NCI-H2196 treated with DMSO at 0.1 percent for 48 hours (cell line): ENCODE results near the gene MARCKSL1.
"Not testable (repeated sequence)": the region's sequence is repeated elsewhere in the genome, so short reads cannot be mapped to it uniquely, and the experiment has no call there.

ENCODE experiments used
- DNase-seq: peaks from one replicate; lab custom pipeline; 2025; ENCODE audit not compliant: unreplicated experiment; lab: John Stamatoyannopoulos, UW

The MARCKSL1 gene

GRCh38 chr1:32335790-32336590 is at the start of gene MARCKSL1:
Gene MARCKSL1, minus strand, starts transcription at chr1:32336233. Its CDS starts 200 bp downstream, at chr1:32336033.
- DNase-seq = peak; percentile 58

- DNase-seq = no peak
Observed at GRCh38 chr1:32380057-32380456, 44.0 kb upstream of the MARCKSL1 start.

GRCh38 chr1:32377541-32378220 is 41.6 kb upstream of the MARCKSL1 start:
- no peak for DNase-seq

GRCh38 chr1:32376199-32376598 is 40.2 kb upstream of the MARCKSL1 start:
- DNase-seq = no peak

- DNase-seq = no peak
Observed at GRCh38 chr1:32373996-32374592, 38.1 kb upstream of the MARCKSL1 start.

GRCh38 chr1:32372149-32372756 is 36.2 kb upstream of the MARCKSL1 start:
- DNase-seq = no peak

GRCh38 chr1:32367912-32368635 is 32.0 kb upstream of the MARCKSL1 start:
- DNase-seq = no peak

- no peak for DNase-seq
Observed at GRCh38 chr1:32365445-32365844, 29.4 kb upstream of the MARCKSL1 start.

GRCh38 chr1:32364836-32365235 is 28.8 kb upstream of the MARCKSL1 start:
- no peak for DNase-seq

GRCh38 chr1:32363713-32364112 is 27.7 kb upstream of the MARCKSL1 start:
- peak; percentile 5 for DNase-seq

- no peak for DNase-seq
Observed at GRCh38 chr1:32362474-32363313, 26.7 kb upstream of the MARCKSL1 start, which contains the start of the genes FAM229A and TSSK3. Gene FAM229A, minus strand, starts transcription at chr1:32362485. Its CDS starts 394 bp downstream, at chr1:32362091. Gene TSSK3, plus strand, starts transcription at chr1:32362539. Its CDS starts 163 bp downstream, at chr1:32362702.

GRCh38 chr1:32361674-32362473 is 25.8 kb upstream of the MARCKSL1 start:
- DNase-seq = no peak

GRCh38 chr1:32361308-32361673 is 25.3 kb upstream of the MARCKSL1 start:
- DNase-seq = no peak

- no peak for DNase-seq
Observed at GRCh38 chr1:32358435-32358834, 22.4 kb upstream of the MARCKSL1 start.

- no peak for DNase-seq
Observed at GRCh38 chr1:32357614-32358013, 21.6 kb upstream of the MARCKSL1 start.

GRCh38 chr1:32356478-32356877 is 20.4 kb upstream of the MARCKSL1 start:
- DNase-seq = no peak

GRCh38 chr1:32355778-32356177 is 19.7 kb upstream of the MARCKSL1 start:
- not testable (repeated sequence) for DNase-seq

GRCh38 chr1:32353886-32354570 is 18.0 kb upstream of the MARCKSL1 start:
- no peak for DNase-seq
